ENCODE results near the gene AGTPBP1. TPM values are rescaled to one million over a fixed set of nuclear protein-coding genes. Genes with fewer than 3 reads are reported as not detected.

AGTPBP1 gene
- total RNA-seq, 1 experiment from 2014 or later: 38.3 TPM

DNA sequence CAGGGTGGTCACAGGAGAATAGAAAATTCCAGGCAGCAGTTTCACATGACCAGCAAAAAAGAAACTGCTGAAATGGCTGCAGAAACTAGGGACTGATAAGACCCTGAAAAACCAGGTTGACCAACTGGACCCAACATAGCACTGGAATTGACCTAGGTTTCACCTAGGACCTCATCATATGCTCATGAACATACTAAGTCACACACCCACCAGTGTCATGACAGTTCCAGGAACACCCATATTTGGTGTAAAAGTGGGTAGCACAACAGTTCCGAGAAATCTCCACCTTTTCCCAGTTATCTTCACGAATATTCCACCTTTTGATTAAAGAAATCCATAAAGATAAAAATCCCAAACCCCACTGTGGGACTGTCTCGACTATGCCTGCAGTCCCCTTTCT, 182.2 kb downstream of the AGTPBP1 start:
- no peak for DNase-seq (ENCODE audit: extremely low read depth, low read depth)

DNA sequence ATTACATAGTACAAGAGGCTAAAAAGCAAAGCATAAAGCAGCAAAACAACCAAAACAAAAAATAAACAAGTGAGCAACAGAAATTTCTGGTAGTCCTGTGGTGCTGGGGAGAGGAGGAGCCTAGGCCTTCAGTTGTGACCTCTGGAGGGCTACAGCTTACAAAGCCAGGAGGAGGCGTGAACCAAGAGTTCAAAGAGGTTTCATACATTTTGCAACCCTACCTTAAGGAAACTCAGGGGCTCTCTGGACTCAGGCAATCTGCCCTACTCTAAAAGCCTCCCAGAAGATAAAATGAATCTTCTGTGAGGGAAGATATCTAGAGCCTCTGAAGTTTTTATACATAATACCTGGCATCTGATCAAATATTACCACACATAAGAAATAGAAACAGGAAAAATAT, 187.4 kb downstream of the AGTPBP1 start:
- DNase-seq (ENCODE audit: extremely low read depth, low read depth): no peak

DNA sequence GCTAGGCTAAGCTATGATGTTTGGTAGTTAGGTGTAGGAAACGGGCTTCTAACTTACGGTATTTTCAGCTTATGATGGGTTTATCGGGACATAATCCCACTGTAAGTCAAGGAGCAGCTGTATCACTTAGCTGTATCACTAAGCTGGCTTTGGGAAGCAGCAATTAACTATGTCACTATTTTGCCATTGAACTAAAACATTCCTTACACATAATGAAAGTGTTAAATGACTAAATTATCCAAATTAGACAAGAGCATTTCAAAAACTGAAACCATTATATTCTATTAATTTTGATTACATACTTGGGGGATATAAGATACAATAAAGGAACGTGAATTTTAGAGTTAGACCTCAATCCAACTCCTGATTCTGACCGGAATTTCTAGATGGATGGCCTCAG, 188.3 kb downstream of the AGTPBP1 start:
- no peak for DNase-seq (ENCODE audit: extremely low read depth, low read depth)

DNA sequence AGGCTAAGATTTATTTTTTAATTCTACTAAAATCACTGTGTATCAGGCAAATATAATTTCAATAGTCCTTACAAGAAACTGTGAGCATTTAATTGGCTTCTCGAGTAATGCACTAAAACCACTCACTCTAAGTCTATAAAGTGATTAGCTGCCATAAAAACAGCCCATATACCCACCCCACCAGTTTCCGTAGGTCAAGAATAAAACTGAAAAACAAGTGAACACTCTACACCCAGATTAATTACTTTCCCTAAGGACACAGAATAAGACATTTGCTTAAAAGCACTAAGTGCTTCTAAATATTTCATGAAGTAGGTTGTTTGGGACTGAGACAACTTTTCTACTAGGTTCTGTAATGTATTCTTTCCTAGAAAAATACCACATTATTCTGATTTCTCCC, 194.2 kb downstream of the AGTPBP1 start:
- no peak for DNase-seq (ENCODE audit: extremely low read depth, low read depth)

DNA sequence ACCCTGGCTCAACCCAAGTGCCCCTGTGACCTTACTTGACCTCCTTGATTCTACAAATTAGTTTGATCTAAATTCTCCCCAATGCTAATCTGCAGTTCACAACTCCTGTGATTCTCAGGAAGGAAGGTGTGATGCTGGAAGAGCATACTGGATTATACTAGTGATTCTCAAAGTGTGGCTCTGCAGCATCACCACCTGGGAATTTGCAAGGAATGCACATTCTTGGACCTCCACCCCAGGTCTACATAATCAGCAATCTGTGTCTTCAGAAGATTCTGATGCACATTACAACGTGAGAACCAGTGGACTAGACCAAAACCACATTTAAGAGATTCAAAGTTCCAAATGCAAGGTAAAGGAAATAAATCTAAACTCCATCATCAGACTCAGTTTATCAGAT, 198.6 kb downstream of the AGTPBP1 start:
- DNase-seq (ENCODE audit: extremely low read depth, low read depth): no peak

DNA sequence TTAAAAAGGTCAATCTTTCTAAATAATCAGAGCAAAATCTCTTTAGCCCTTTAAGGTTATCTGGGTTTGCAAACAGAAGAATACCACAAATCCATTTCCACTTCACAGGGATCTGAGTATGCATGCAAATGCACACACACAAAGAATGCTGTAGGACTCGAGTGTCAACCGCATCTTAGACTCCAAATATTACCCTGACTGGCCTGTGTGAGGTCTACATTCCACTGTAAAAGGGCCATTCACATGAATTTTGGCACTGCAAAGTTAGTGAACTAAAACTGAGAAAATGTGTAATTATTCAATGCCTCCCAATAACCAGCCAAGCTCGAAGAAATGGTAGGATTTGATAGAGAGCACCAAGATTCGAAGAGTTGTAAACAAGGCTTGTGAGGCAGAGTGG, 199.9 kb downstream of the AGTPBP1 start:
- DNase-seq (ENCODE audit: extremely low read depth, low read depth): no peak

DNA sequence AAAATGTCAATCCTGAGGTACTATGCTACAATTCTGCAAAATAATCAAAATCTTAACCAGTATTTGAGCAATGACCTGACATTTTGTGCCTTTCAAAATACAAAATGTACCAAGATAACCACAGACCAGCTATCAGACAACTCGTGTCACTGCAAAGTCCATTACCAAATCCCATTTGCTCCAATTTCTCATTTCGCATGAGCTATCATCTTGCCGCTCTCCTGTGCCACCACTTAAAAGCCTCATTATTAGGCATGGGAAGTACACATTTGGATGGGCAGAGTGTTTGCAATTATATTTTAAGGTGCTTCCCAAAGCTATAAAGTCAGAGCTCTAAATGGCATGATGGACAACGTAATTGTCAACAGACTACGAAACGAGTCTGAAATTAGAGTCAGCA, 205.2 kb downstream of the AGTPBP1 start:
- no peak for DNase-seq (ENCODE audit: extremely low read depth, low read depth)

DNA sequence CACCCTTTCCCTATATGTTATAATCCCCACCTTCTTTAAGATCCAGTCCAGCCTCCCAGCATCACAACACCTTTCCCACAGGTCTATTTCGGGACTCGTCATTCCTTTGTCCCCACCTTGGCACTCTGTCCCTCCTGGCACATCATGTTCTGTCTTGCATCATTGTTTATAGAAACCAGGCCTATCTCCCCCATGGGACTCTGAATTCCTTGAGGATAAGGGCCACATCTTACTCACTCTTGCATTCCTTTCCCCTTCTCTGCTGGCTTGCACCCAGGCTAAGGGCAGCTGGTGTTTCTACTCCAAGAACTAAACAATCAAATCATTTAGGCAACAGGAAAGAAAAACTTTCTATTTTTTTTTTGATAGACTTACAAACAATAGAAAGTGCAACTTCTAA, 205.7 kb downstream of the AGTPBP1 start:
- no peak for DNase-seq (ENCODE audit: extremely low read depth, low read depth)

DNA sequence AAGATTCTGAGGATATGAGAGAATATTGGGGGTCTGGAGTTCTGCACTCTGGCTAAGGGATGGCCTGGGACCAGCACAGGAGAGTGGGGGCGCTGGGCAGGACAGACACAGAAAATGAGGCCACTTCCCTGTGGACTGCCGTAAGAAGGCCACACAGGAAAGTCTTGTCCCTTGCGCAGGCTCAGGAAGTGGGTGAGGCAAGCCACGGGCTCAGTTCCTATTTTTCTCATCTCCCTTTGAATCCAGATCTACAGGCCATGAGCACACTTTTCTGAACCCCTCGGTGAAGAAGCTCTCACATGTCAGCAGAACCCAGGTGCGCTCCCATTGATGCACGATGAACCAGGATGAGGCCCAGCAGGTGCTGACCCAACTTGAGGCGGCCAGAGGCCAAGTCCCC, 207.4 kb downstream of the AGTPBP1 start:
- DNase-seq (ENCODE audit: extremely low read depth, low read depth): no peak

DNA sequence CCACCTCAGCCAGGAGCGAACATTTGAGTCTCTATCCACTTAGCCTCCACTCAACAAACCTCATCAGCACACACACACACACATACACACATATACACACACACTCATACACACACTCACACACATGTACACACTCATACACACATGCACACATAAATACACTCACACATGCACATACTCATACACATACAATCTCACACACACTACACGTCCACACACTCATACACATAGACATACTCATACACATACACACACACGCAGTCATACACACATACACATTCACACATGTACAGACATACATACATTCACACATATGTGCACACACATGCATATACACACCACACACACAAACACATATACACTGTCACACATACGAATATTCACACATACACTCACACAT, 208.2 kb downstream of the AGTPBP1 start:
- no peak for DNase-seq (ENCODE audit: extremely low read depth, low read depth)

DNA sequence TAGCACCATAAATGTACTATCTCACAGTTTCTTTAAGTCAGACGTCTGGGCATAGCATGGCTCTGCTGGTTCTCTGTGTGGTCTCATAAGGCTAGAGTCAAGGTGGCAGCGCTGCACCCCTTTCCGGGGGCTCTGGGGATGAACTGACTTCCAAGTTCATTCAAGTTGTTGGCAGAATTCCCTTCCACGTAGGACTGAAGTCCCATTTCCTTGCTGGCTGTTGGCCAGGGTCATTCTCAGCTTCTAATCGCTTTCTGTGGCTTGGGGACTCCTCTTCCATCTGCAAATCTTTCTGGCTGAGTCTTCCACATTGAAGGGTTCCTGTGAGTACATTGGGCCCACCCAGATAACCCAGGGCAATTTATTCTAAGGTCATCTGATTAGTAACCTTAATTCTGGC, 211.0 kb downstream of the AGTPBP1 start:
- no peak for DNase-seq (ENCODE audit: extremely low read depth, low read depth)

DNA sequence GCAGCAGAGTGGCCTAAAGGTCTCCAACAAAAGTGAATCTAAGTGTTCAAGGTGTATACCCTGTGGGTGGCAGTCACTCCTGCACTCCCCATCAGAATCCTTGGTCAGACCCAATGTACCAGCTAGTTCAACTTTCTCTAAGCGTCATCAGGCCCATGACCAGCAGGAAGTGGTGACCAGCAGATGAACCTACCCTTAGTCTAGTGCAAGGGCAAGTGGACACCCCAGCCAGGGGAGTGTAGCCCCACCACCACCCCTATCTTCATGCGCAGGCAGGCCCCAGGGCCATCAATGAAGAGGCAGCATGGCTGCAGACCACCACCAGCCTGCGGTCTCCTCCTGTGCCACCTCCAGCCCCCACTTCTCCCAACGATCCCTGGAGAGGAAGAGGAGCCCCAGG, 213.1 kb downstream of the AGTPBP1 start:
- no peak for DNase-seq (ENCODE audit: extremely low read depth, low read depth)

DNA sequence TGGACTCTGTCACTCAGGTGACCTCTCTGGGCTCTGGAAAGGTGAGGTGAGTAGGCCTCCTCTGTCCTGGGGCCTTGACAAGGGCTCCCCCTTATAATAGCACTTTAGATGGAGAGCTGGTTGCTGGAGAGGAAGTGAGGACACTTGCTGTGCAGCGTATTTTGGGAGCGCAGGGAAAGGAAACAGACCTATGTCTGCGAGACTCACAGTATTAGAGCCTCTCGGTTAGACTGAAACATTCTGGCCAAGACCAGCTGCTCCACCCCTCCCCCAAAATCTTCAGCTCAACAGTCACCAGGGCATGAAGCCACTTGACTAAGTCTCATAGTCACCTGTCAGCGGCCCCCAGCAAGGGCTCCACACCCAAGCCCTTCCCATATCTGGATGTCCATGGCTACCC, 213.6 kb downstream of the AGTPBP1 start:
- no peak for DNase-seq (ENCODE audit: extremely low read depth, low read depth)

DNA sequence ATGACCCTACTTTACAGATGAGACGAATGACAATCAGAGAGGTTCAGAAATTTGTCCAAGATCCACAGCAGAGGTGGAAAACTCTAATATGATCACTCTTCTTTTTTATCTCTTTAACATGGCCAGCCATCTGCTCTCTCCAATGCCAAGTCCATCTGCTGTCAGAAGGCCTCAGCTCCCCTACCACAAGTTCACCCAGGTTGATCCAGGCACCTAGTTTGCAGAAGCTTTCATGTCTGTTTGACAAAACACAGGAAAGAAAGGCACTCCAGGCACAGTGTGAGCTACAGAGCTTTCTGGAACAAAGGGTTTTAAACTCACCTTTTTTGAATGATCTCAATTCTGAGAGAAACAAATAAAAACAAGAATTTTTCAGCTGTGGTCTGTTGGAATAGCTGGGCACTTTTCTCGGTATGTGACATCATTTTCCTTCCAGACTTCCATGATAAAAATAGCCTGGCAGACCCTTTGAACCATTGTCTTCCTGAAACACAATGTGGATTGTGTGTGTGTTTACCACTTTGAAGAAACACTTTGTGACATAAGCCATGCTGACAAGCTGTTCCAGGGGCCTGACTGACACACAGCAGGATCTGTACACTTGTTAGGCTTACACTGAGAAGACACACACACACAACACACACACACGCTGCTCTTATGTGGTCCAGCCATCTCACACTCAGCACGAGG, 214.3 kb downstream of the AGTPBP1 start:
- DNase-seq (ENCODE audit: extremely low read depth, low read depth): no peak

DNA sequence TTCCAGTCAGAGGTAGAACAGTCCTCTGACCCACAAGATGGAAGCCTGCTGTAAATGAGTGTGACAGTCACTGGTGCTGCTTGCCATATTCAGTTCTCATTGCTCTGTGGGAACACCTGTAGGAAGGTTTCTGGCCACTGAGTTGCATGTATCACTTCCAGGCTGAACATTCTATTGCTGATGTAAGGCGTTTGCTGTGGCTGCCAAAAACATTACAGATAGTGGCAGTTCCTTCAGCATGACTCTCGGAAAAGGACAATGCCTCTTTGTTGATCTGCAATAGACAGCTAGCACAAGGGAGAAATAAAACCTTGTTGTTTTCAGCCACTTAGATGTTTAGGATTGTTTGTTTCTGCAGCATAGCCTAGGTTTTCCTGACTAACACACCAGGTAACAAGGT, 217.2 kb downstream of the AGTPBP1 start:
- no peak for DNase-seq (ENCODE audit: extremely low read depth, low read depth)

DNA sequence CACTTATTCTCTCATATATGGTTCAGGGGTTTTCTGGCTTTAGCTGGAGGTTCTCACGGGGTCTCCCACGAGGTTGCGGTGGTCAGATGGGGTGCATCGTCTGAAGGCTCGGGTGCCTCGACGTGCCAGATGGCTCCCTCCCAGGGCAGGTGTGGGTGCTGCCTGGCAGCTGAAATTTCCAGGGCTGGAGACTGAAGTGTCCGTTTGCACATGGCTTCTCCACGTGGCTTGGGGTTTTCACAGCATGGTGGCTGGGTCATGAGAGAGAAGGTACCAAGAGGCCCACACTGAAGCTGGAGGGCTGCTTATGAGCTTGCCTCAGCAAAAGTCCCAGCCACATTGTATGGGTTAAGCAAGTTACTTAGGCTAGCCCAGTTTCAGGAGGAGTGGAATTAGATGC, 218.6 kb downstream of the AGTPBP1 start:
- no peak for DNase-seq (ENCODE audit: extremely low read depth, low read depth)

DNA sequence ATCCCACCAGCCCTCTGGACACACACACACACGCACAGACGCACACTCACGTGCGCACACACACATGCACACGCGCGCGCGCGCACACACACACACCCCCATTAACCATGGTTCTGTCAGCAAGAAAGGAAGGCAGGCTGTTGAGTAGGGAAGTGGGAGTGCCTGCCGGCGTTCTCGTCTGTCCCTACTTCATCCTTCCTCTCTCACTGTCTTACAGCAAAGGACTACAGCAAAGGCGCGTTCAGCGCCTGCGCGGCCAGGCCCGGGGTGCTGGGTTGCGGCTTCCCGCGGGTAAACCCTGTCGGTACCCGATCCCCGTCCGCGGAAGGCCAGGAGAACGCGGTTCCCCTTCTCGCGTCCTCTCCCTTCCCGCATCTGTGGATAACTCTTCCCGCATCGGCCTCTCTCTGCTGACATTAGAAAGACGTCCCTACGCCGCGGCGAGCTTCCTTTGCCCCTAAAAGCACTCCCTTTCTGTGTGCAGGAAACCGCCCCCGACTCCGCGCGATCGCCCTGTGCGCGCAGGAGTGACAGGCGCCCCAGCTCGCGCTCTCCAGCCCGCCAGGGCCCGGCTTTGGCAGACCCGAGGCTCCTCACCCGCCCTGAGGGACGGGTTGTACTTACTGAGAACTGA, 219.2 kb downstream of the AGTPBP1 start:
- peak; percentile 17 for DNase-seq (ENCODE audit: extremely low read depth, low read depth)

DNA sequence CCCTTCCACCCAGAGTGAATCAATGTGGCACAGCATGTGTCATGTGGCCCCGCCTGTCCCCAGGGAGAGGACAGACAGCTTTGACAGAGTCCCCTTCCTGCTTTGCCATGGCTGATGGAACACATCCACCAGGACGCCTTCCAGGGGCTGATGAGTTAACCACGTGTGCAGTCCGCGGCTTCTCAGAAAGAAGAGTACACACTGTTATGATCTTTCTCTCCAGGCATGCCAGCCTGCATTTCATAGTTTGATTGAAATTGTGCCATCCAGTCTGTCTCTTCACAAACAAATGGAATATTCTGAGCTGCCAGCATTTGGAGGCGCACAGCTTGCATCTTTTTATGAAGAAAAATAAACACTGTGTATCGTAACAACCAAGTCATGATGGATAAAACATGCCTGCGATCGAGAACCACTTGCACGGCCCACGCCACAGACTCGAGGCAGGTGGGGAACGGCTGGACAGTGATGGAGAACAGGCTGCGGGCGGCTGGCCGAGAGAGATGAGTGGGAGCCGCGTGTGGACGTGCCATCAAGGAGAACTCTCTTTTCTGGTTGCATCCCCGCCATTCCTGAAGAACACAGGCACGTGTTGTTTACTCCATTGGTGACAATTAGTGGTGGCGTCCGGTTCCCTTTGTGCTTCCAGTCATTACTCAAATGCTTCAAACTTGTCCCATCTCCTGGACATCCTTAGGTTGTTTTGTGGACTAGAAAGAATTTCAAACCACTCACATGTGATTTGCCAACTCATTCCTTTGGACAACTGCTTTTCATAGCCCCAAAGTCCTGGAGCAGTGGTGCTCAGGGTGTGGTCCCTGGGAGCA, 220.2 kb downstream of the AGTPBP1 start:
- no peak for DNase-seq (ENCODE audit: extremely low read depth, low read depth)

DNA sequence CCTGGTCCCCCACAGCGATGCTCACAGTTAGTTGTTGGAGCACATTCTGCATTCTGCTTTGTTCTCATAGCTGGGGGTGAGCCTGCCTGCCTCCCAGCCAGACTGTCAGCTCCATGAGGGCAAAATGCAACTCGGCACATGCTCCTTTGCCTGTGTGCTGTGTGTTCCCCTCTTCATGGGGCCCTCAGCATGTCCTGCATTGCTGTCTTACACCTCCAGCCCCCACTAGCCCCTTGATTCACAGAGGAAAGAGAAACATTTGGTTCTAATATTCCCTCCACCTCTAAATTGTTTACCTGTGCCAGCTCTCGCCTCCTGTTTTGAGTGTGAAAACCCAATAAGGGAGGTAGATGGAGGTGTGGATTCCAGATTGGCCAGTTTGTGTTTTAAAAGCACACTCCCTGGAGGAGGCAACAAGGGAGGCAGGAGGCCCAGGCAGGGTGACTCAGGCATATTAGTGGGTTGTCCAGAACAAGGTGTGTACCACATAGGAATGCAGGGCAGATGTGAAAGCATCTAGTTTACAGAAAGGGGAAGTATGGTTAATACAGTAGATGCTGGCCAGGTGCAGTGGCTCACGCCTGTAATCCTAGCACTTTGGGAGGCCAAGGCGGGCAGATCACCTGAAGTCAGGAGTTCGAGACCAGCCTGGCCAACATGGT, 224.6 kb downstream of the AGTPBP1 start:
- no peak for DNase-seq (ENCODE audit: extremely low read depth, low read depth)

DNA sequence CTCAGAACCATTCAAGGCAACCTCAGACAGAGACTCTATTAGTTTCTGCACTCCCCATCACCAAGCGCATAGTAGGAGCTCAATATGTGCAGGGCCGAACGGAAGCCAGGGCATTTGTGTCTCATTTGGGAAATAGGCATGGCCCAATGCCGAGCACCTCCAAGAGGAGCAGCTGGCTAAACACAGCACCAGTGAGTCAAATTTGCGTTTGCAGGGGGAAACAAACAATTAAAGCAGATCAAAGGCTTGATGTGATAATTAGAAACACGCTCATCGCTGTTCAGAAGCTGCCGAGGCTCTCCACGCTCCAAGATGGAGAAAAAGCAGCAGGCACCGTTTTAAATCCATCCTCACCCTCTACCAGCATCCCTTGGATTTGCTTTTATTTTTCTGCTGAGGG, 225.3 kb downstream of the AGTPBP1 start:
- DNase-seq (ENCODE audit: extremely low read depth, low read depth): no peak

DNA sequence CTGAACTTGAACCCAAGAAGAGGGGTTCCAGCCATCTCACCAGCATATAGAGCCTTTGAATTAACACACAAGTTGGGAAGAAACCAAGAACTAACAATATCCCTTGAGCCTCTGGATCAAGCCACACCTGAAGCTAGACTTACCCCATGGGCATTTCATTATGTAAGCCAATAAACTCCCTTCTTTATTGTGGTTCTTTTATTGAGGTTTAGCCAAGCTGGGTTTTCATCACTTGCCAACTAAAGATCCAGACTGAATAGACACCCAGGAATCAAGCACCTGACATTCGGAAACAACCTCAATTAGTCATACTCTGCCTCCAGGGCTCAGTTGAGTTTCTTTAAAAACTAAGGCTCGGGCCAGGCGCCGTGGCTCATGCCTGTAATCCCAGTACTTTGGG, 226.7 kb downstream of the AGTPBP1 start:
- DNase-seq (ENCODE audit: extremely low read depth, low read depth): no peak
